Islet precursor cell (in vitro differentiated cells): ENCODE measurements around the gene CLMN.

ENCODE experiments used
- DNase-seq: peaks from one replicate; pipeline ENCODE4 v3.0.0-alpha.2; 2018

The CLMN gene

GRCh38 chr14:95320078-95320895 lies 579 bp upstream of the CLMN start:
- DNase-seq = no peak

DNA sequence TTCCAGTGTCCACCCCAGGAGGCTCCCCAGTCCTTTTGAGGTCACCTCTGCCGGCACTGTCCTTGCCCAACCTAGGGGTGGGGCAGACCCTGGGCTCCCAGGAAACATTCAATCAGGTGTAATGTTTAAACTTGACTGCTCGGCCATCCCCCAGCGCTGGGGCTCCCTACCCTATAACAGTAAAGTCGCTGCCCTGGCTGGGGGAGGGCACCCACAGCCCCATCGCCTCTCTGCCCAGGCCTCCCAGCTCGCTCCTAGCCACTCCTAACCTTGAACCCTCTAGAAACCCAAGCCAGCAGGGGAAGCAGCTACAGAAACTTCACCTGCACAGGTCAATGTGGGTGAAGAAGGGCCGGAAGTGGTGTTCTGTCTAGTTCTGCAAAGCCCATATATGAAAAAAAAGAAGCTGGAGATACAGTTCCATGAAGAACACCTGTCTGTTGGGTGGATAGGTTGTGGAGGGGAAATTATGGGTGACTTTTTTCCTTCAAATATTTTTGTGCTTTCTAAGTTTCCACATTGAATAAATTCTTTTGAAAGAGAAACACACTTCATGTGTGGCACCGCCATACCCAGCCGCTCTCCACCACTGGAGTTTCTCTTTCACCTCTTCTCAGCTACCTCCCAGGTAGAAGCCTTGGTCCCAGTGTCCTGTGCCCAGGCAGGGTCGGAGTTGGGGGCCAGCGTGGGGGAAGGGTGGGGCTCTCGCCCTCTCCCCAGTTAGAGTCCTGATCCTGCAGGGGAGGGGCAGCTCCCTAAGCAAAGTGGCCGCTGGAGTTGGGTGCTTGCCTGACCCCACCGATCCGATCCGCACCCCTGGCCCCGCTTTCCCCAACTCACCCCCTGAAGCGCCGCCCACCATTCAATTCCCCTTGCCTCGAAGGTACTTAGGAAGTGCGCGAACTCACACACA lies 1.1 kb downstream of the CLMN start:
- no peak for DNase-seq

DNA sequence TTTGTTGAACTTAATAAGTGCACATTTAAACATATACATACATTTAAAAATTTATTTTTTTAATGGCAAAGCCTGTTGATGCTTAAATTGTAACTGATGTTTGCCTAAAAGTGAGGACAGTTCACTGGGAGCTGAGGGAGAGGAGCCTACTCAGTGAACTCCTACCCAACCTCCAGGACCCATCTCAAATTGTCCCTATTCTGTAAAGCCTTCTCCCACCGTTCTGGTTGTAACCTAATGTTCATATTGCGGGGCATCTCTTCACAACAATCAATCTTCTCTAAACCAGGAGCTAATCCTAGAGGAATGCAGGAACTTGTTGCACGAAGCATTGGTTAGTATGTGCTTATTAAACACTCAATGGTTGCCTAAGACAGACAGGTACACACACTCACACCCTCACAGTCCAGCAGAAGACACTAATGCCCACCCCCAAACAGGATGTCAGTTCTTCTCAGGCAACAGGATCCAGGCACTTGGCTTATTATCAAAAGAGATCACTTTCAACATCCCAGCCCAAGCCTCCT lies 1.8 kb downstream of the CLMN start:
- DNase-seq = no peak

DNA sequence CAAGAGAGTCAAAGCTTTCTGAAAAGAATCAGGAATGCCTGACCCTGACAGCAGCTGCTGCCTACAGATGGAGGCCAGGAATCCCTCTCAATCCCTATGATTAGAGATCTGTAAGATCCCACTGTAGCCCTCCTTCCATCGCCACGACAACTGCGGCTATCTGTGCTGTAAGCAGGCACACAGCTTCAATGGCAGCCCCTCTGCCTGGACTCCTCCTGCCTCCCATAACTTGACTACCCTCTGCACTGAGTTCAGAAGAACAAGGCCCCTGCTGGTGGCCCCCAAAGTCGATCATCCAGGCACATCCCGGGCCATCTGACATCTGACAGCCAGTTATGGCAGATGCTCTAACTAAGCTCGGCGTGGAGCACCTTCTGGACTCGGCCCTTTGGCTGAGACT lies 2.9 kb downstream of the CLMN start:
- DNase-seq = no peak

DNA sequence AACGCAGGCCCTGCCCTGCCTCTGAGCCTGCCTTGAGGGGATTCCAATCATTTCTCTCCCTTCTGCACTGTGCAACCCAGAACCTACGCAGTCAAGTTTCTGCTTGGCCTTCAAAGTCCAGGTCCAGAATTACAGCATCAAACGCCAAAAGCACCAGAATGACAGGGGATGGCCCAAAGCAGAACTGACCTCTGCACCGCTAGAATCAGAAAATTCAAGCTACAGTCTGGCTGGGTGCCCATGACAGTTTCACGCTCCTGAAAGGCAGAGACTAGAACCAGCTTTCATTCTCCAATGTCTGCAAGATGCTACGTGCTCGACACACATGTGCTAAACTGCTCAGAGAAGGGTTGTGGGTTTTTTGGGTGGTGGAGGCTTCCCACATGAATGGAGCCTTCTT lies 4.1 kb downstream of the CLMN start:
- no peak for DNase-seq

- no peak for DNase-seq
These were observed 4.6 kb downstream of the CLMN start for GRCh38 chr14:95315156-95315555.

DNA sequence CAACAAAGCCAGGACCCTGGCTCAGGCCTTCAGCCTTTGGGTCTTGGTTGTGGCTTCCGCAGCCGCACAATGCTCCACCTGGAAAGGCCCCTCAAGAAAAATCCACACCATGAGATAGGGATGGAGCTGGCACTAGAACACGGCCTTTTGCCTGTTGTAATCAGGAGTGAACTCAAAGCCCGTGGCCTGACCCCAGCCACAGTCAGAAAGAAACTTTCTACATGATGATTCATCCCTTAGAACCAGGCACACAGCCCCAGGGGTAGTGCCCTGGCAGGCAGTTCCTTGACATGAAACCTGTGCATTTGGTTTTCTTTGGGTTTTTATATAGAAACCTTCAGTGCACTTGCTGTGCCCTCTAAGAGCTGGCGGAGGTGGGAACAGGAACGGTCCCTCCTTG lies 5.1 kb downstream of the CLMN start:
- DNase-seq = peak; percentile 86

- DNase-seq = no peak
These were observed 6.0 kb downstream of the CLMN start for GRCh38 chr14:95313707-95314106.

GRCh38 chr14:95313190-95313589 lies 6.5 kb downstream of the CLMN start:
- DNase-seq = no peak

- no peak for DNase-seq
These were observed 7.4 kb downstream of the CLMN start for GRCh38 chr14:95312311-95312710.

GRCh38 chr14:95311752-95312151 lies 8.0 kb downstream of the CLMN start:
- no peak for DNase-seq

GRCh38 chr14:95310635-95311380 lies 8.9 kb downstream of the CLMN start:
- DNase-seq = no peak

DNA sequence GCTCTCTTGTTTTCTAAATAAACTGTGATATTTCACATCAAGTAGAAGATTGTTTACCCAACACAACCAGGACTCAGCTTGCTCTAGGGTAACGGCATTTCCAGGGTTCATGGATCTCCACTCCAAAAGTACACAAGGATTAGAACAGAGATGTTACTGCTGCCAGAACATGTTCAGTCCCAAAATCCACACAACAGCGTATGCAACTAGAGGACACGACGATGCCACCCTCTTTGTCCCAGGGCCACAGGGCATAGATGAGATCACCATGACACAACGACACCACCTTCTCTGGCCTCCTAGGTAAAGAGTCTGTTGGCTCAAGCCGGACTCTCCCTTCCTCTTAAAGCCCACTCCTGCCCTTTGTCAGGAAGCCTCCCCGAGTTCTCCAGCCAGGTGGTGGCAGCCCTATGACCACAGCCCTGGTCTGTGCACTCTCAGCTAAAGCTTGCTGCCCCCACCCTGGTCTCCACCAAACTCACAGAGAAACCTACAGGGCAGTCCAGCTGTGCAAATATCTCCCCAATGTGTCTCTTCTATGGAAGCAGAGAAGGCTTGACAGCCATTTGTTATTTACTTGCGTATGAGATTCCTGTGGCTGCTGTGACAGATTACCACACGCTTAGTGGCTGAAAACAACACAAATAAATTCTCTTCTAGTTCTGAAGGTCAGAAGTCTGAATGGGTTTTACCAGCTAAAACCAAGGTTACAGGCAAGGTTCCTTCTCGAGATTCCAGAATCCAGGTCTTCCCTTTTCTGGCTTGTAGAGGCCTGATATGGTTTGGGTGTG lies 10.3 kb downstream of the CLMN start:
- DNase-seq = no peak

DNA sequence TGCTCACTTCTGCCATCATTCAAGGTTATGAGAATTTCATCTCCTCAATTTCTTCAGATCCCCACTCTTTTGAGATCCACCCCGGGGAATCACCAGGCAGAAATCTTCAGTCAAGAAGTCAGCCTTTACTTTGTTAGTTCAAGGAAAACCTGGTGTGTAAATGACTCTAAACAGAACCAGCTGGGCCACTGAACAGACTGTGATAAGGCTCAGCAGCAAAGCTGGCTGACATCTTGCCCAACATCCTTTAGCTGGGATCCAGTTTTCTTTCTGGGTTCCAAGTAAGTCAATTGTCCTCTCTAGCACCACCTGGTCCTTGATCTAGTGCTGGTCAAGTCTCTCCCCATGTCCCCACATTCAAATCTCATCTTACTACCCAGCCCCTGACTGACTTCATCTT lies 11.6 kb downstream of the CLMN start:
- no peak for DNase-seq

GRCh38 chr14:95307402-95308041 lies 12.2 kb downstream of the CLMN start:
- DNase-seq = no peak

DNA sequence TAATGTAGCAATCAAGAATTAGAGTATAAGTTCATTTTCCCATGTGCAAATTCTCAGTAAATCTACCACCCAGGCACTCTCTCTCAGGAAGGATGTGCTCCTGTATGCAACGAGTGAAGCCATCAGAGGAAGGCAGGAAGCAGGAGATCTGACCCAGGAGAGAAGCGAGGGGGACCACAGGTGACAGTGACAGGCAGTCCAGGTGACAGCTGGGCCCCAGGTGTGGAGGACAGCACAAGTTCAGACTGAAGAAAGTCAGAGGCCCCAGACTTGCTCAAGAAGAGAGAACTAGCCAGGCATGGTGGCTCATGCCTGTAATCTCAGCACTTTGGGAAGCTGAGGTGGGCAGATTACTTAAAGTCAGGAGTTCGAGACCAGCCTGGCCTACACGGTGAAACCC lies 13.8 kb downstream of the CLMN start:
- no peak for DNase-seq

GRCh38 chr14:95305145-95305544 lies 14.6 kb downstream of the CLMN start:
- DNase-seq = no peak

- no peak for DNase-seq
These were observed 15.4 kb downstream of the CLMN start for GRCh38 chr14:95304342-95304741.

- DNase-seq = no peak
These were observed 16.2 kb downstream of the CLMN start for GRCh38 chr14:95303552-95303951.

DNA sequence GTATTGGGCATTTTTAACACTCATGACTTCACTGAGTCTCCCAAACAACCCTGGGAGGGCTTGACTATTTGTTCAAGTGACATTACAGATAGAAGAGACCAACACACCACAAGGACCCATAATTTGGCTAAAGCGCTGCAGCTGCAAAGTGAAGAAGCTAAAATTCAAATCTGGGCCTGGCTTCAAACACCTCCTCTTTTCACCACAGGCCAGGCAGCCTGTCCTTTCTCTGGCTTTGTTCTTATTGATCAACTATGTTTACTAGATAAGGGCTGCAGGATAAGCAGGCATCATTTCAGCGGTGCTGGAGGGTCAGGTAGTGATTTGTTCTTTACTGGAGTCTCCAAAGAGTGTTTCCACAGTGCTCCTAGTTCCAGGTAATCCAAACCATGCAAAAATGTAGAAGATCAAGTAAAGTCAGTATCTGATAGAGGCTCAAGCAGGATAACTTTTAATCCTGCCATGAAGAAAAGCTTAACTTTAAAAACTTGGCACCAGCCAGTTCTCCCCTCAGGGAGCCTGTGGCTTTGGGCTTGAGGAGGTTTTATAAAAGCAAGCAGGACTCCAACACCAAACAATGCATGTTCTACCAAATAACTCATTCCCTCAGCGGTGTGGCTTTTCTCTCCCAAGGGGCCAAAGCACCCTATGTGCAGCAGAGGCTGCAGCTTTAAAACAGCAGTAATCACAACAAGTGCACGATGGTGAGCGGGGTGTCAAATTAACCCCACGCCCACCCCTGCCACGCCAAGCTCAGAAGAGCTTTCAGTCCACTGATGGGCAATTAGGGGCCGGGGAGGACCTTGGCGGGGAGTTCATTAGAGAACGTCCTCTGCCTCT lies 16.8 kb downstream of the CLMN start:
- DNase-seq = no peak
